Fibroblast of pulmonary artery (primary cell): Measurements from ENCODE around the gene SNED1.
A peak's percentile ranks its signal among the peaks of the same experiment; 100 is the strongest.

Source experiments
- DNase-seq: peaks from one replicate; pipeline ENCODE4 v3.0.0-alpha.2; 2010; ENCODE audit warnings: low read depth
- H3K4me3 ChIP-seq: replicated peaks from 2 replicates; pipeline ENCODE4 v1.5.1; 2011; ENCODE audit warnings: low read depth, mild to moderate bottlenecking, control low read depth, low read length, moderate library complexity
- TF ChIP-seq, protein P1 (sequence below): IDR thresholded peaks from 2 replicates; pipeline ENCODE4 v1.5.1; 2011; ENCODE audit warnings: mild to moderate bottlenecking, control low read depth, low read length, inconsistent platforms; ENCODE audit errors: missing control alignments

The SNED1 gene

DNA sequence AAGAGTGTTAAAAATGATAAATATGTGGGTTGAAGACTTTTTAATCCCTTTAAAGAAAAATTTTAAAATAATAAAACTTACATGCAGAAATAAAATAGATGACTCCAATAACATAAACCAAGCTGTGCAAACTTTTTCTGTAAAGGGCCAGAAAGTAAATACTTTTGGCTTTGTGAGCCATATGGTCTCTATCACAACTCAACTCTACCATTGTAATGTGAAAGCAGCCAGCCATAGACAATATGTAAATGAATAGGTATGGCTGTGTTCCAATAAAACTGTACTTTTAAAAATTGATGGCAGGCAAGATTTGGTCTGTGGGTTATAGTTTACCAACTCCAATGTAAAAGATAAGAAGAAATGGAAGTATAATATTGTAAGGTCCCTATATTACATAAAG, 45.2 kb downstream of the SNED1 start:
- TF ChIP-seq, protein P1, sequence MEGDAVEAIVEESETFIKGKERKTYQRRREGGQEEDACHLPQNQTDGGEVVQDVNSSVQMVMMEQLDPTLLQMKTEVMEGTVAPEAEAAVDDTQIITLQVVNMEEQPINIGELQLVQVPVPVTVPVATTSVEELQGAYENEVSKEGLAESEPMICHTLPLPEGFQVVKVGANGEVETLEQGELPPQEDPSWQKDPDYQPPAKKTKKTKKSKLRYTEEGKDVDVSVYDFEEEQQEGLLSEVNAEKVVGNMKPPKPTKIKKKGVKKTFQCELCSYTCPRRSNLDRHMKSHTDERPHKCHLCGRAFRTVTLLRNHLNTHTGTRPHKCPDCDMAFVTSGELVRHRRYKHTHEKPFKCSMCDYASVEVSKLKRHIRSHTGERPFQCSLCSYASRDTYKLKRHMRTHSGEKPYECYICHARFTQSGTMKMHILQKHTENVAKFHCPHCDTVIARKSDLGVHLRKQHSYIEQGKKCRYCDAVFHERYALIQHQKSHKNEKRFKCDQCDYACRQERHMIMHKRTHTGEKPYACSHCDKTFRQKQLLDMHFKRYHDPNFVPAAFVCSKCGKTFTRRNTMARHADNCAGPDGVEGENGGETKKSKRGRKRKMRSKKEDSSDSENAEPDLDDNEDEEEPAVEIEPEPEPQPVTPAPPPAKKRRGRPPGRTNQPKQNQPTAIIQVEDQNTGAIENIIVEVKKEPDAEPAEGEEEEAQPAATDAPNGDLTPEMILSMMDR, result no peak
- H3K4me3 ChIP-seq, result no peak overlapping the region
- DNase-seq, result no peak

- DNase-seq, result no peak
- H3K4me3 ChIP-seq, result no peak overlapping the region
- TF ChIP-seq, protein P1, result no peak
Measured at GRCh38 chr2:241047253-241048010, 49.0 kb downstream of the SNED1 start.

DNA sequence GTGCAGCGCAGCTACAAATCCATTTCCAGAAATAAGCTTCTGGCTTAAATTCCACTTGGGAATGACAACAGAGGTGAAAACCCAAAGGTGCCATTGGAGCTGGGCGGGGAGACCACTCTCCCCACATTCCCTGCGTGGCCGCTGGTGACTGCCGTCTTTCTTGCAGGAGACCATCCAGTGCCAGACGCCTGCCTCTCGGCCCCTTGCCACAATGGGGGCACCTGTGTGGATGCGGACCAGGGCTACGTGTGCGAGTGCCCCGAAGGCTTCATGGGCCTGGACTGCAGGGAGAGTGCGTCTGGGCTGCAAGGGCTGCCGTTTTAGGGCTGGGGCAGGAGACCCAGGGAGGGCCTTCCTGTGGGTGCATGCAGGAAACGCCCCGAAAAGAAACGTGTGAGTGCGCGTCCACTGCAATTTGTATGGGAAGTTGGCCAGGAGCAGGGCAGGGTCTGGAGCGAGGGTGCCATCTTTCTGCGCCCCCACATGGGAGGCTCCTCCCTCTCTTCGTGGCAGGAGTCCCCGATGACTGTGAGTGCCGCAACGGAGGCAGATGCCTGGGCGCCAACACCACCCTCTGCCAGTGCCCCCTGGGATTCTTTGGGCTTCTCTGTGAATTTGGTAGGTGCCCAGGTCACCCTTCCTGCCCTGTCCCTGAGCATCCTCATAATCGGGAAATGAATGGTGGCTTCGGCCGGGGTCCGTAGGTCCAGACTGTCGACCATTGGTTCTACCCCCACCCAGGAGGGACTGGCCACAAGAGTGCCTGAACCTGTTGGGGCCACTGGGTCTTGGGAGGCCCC, 49.9 kb downstream of the SNED1 start:
- H3K4me3 ChIP-seq, result no peak overlapping the region
- no peak for DNase-seq
- TF ChIP-seq, protein P1, result no peak

GRCh38 chr2:241048949-241049343, 50.5 kb downstream of the SNED1 start:
- TF ChIP-seq, protein P1, result no peak
- no peak overlapping the region for H3K4me3 ChIP-seq
- DNase-seq, result no peak

- H3K4me3 ChIP-seq, result no peak overlapping the region
- TF ChIP-seq, protein P1, result no peak
- DNase-seq, result peak; percentile 32
Measured at GRCh38 chr2:241049739-241050623, 51.6 kb downstream of the SNED1 start.

GRCh38 chr2:241050624-241051577, 52.5 kb downstream of the SNED1 start:
- DNase-seq, result no peak
- H3K4me3 ChIP-seq, result no peak overlapping the region
- TF ChIP-seq, protein P1, result no peak
